ENCODE measurements around the gene ADARB1.

GRCh38 chr21:45203983-45204382, 129.6 kb downstream of the ADARB1 start:
- no peak for TF ChIP-seq CTCF (IDR thresholded peaks at IDR 0.05)
- TF ChIP-seq ZFX (IDR thresholded peaks at IDR 0.05; ENCODE audit: borderline replicate concordance), result no peak

Measured in 22Rv1 (cell line).